ENCODE results near the gene GNAI2. TPM values are rescaled to one million over a fixed set of nuclear protein-coding genes. Genes with fewer than 3 reads are reported as not detected.
A peak's percentile ranks its signal among the peaks of the same experiment; 100 is the strongest.

GNAI2 gene
- total RNA-seq, 1 donor from 2014 or later: 281 TPM

GRCh38 chr3:50190936-50191660 is 44.9 kb upstream of the GNAI2 start, which contains the start of gene GNAT1:
GNAT1 (plus strand) TSS chr3:50191610; CDS start chr3:50191726, 116 bp downstream.
- Mint-ChIP-seq H3K4me1 (peaks cover 18% of the 10 kb centered on the region), H3K4me3 (no peak within 1 kb of the TSS), H3K36me3 (ENCODE audit: low read depth) (no peaks in the 10 kb centered on the region), H3K27ac (no peak within 1 kb of the TSS), H3K27me3 (peaks cover 11% of the 10 kb centered on the region), H3K9me3 (no peaks in the 10 kb centered on the region)
- ChIA-PET POLR2A (interaction anchor here (0.6 kb wide), 1 partner anchor 14 kb away, joined by 6 read pairs; the partner anchor contains the start of gene SLC38A3), CTCF (interaction anchor here (1.1 to 5.4 kb wide), 2 partner anchors 35 to 56 kb away, joined by 5 to 100 read pairs; no protein-coding TSS in a partner anchor)
- intact Hi-C loops (cut with micrococcal nuclease): loop anchor here (5.0 kb wide), 1 partner anchor 1174 kb away; the partner anchor contains the start of gene DALRD3
- ATAC-seq (ENCODE audit: low read depth) (no peak), DNase-seq (no peak)
- TF ChIP-seq, protein P1, sequence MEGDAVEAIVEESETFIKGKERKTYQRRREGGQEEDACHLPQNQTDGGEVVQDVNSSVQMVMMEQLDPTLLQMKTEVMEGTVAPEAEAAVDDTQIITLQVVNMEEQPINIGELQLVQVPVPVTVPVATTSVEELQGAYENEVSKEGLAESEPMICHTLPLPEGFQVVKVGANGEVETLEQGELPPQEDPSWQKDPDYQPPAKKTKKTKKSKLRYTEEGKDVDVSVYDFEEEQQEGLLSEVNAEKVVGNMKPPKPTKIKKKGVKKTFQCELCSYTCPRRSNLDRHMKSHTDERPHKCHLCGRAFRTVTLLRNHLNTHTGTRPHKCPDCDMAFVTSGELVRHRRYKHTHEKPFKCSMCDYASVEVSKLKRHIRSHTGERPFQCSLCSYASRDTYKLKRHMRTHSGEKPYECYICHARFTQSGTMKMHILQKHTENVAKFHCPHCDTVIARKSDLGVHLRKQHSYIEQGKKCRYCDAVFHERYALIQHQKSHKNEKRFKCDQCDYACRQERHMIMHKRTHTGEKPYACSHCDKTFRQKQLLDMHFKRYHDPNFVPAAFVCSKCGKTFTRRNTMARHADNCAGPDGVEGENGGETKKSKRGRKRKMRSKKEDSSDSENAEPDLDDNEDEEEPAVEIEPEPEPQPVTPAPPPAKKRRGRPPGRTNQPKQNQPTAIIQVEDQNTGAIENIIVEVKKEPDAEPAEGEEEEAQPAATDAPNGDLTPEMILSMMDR (IDR thresholded peaks at IDR 0.05): no peak

GRCh38 chr3:50192124-50192523 is 43.9 kb upstream of the GNAI2 start:
- Mint-ChIP-seq H3K27ac (no peak overlapping the region), H3K36me3 (ENCODE audit: low read depth) (no peaks in the 10 kb centered on the region), H3K27me3 (peaks cover 11% of the 10 kb centered on the region), H3K4me3 (no peak overlapping the region), H3K9me3 (no peaks in the 10 kb centered on the region), H3K4me1 (peaks cover 18% of the 10 kb centered on the region)
- DNase-seq: no peak
- POLR2A ChIA-PET: interaction anchor here (0.6 kb wide), 1 partner anchor 246 kb away, joined by 6 read pairs; no protein-coding TSS in a partner anchor
- ATAC-seq (ENCODE audit: low read depth): no peak
- TF ChIP-seq, protein P1 (IDR thresholded peaks at IDR 0.05): no peak
- CTCF ChIA-PET: interaction anchor here (0.6 to 5.4 kb wide), 6 partner anchors 34 to 331 kb away, joined by 3 to 100 read pairs (median 4); no protein-coding TSS in a partner anchor
- intact Hi-C loops (cut with micrococcal nuclease): loop anchor here (1.0 to 5.0 kb wide), 6 partner anchors 34 to 1175 kb away; partner anchors contain the start of genes DALRD3 and SEMA3F

DNA sequence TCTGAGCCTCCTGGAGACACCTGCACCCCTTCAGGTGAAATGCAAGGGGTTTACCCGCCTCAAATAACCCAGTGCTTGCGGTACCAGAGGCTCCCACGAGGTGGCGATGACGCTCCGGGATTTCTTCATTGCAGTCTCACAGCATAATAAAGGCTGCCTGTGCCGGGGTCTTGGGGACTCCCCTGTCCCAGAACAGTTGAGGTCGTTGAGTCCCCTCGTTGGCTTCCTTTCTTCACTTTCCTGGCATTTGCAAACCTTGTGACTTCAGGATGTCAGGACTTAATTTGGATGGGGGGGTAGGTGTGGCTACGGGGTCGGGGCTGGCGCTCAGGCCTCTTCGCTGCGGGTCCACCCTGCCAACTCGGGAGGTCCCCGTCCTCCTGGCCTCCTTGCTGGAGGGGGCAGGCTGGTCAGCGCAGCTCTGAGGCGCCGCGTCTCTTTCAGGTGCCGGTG is 43.3 kb upstream of the GNAI2 start:
- H3K4me1 Mint-ChIP-seq: peaks cover 18% of the 10 kb centered on the region
- H3K27ac Mint-ChIP-seq: no peak overlapping the region
- CTCF ChIA-PET: interaction anchor here (0.6 to 5.4 kb wide), 6 partner anchors 33 to 331 kb away, joined by 3 to 100 read pairs (median 4); no protein-coding TSS in a partner anchor
- H3K4me3 Mint-ChIP-seq: no peak overlapping the region
- H3K36me3 Mint-ChIP-seq (ENCODE audit: low read depth): no peaks in the 10 kb centered on the region
- TF ChIP-seq, protein P1 (IDR thresholded peaks at IDR 0.05): no peak
- ATAC-seq (ENCODE audit: low read depth): peak; percentile 72
- peaks cover 11% of the 10 kb centered on the region for H3K27me3 Mint-ChIP-seq
- POLR2A ChIA-PET: no interaction called here
- DNase-seq: peak; percentile 82
- intact Hi-C loops (cut with micrococcal nuclease): loop anchor here (1.0 to 5.0 kb wide), 6 partner anchors 34 to 1175 kb away; partner anchors contain the start of genes DALRD3 and SEMA3F
- no peaks in the 10 kb centered on the region for H3K9me3 Mint-ChIP-seq

GRCh38 chr3:50193286-50193685 is 42.7 kb upstream of the GNAI2 start:
- Mint-ChIP-seq H3K4me3 (no peak overlapping the region), H3K36me3 (ENCODE audit: low read depth) (no peaks in the 10 kb centered on the region), H3K27ac (no peak overlapping the region), H3K9me3 (no peaks in the 10 kb centered on the region), H3K4me1 (peaks cover 18% of the 10 kb centered on the region), H3K27me3 (peaks cover 11% of the 10 kb centered on the region)
- DNase-seq (no peak), ATAC-seq (ENCODE audit: low read depth) (no peak)
- TF ChIP-seq, protein P1 (IDR thresholded peaks at IDR 0.05): no peak
- intact Hi-C loops (cut with micrococcal nuclease): loop anchor here (2.0 to 5.0 kb wide), 3 partner anchors 38 to 1176 kb away; partner anchors contain the start of genes DALRD3 and SEMA3F
- CTCF ChIA-PET: interaction anchor here (0.5 to 5.4 kb wide), 7 partner anchors 26 to 905 kb away, joined by 3 to 100 read pairs (median 6); partner anchors contain the start of gene GNAI2
- POLR2A ChIA-PET: interaction anchor here (2.4 kb wide), 1 partner anchor 33 kb away, joined by 23 read pairs; no protein-coding TSS in a partner anchor
